ENCODE results near the gene CCDC141.

DNA sequence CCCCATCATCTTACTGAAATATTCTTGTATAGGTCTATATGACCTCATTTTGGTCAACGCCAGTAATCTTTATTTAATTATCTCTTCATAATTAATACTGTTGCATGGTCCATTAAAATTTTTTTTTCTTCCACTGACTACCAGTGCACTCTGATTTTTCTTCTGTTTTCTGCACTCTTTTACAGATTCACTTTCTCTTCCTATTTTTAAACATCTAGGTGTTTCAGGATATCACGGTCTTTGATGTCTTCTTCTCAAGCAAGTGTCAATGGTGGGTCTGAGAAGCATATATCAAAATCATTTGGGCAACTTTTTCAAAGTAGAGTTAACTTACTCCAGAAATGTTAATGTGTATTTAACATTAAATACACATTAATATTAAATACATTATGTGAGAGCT lies 51.4 kb downstream of the CCDC141 start:
- TF ChIP-seq, protein P1, sequence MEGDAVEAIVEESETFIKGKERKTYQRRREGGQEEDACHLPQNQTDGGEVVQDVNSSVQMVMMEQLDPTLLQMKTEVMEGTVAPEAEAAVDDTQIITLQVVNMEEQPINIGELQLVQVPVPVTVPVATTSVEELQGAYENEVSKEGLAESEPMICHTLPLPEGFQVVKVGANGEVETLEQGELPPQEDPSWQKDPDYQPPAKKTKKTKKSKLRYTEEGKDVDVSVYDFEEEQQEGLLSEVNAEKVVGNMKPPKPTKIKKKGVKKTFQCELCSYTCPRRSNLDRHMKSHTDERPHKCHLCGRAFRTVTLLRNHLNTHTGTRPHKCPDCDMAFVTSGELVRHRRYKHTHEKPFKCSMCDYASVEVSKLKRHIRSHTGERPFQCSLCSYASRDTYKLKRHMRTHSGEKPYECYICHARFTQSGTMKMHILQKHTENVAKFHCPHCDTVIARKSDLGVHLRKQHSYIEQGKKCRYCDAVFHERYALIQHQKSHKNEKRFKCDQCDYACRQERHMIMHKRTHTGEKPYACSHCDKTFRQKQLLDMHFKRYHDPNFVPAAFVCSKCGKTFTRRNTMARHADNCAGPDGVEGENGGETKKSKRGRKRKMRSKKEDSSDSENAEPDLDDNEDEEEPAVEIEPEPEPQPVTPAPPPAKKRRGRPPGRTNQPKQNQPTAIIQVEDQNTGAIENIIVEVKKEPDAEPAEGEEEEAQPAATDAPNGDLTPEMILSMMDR (IDR thresholded peaks at IDR 0.05; ENCODE audit: low read length) = no peak
- no peak for TF ChIP-seq EZH2 (optimal IDR thresholded peaks at IDR 0.05; ENCODE audit: low read depth, low read length)
- no peak for TF ChIP-seq EZH2phosphoT487 (IDR thresholded peaks at IDR 0.05; ENCODE audit: low read length)

All from MM.1S (cell line).